Measurements from ENCODE around the gene PELI2.

Gene PELI2

DNA sequence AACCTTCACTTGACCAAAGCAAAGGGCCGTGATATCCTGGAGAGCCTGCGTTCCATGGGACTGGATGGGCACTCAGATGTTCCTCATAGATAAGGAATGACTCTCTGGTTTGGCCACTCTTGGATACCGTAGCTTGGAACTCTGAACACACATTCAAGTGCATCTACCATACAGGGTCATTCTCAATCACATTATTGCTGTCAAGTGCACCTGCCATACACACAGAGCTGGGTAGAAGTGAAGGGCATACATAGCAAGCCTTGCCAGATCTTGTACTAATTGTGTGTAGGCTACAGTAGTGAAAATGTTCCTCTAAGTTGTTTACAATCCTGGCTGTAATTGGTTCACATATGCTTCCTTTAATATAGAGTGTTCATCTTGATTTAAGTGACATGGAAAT, 58.3 kb downstream of the PELI2 start:
- no peak for DNase-seq

DNA sequence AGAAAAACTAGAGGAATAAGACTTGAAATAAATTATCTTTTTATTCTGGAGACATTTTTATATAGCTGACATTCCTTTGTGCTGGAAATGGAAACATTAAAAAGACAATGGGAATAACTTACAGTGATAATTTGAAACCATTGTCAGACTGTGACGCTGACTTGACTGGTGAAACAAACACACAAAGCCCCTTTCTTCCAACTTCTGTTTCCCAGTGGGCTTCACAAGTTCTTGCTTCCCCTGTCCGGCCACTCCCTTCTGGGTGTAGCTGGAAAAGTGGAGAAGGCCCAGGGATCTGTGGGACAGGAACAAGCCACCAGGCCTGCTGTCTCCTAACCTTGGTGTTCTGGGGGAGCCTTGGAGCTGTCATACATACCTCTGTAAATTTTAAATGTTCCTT, 58.8 kb downstream of the PELI2 start:
- no peak for DNase-seq

DNA sequence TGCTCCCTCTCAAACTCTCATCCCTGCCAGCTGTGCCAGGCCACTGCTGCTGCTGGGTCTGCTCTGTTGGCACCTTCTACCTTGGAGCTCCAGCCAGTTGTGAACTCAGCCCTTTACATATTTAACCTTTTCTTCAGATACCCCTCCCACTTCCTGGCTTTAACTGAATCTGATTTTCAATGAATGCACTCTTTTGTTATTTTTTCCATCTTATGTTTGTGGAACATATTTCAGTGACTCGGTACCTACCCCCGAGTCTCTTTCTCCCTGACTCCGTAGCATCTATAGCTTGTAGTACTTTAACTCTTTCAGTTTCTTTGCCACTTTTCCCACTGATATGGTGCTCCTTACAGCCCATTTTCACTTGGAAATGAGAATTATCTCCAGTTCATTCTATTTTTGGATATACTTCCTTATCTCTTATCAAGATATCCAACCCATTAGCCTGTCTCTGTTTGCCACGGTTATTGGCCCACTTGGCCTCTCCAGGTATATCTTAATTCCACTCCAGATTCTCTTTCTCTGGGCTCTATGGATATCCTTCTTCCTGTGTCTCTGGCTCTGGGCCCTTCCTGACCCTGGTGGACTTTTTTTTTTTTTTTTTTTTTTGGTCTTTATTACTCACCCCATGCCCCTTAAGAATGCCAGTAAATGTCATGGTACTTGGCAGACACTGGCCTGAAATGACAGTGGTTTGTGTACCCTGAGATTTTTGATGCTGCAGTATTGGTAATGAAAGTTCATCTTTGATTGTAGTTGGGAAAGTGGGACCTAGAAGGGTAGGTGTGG, 62.7 kb downstream of the PELI2 start:
- no peak for DNase-seq

DNA sequence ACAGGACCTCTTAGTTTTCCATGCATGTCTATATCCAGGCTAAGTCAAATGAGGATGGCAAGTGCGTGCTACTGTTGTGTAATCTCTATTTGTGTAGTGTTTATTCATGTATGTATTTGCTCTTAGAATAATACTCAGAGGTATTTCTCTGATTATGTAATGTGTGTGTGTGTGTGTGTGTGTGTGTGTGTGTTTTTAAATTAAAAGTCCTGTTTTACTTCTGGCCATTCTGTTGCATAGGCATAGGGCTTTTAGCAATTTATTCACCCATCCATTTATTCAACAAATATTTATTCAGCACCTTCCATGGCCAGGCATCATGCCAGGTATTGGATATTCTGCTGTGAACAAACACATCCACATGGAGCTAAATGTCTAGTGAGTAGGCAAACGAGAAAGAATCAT, 63.5 kb downstream of the PELI2 start:
- DNase-seq = no peak

DNA sequence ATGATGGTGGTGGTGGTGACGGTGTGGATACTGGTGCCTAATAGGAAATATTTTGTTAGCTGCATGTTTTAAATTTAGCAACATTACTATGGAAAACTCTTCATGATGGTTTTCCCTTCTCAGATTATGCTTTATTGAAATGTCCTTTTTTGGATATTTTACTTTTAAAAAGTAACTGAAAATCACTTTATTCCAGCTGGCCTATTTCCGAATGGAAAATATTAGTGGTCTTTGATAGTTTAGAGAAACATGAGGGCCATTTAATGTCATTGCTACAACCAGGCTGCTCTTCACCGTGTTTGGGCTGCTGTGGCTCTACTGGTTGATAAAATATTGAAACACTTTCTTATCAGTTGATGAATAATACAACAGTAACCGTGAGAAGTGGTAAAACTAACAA, 64.2 kb downstream of the PELI2 start:
- DNase-seq = no peak

DNA sequence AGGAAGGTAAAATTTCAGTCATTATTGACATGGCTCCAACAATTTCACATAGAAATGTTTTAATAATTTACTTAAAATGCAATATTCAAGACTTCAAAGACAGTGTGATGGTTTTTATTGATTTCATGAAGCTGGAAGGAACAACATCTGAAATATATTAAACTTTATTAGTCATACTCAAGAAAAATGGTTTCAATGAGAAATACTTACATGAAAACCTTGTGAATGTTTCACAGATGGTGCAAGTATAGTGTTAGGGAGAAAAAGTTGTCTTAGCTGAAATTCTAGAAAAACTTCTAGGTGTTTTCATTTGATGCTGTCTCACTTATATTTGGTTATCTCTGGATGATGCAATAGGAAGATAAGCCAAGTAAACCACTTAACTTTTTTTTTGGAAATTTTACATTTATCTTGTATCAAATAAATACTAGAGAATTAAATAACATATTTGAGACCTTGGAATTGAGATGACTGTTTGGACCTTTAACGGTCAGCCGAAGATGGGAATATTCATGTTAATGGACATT, 65.5 kb downstream of the PELI2 start:
- no peak for DNase-seq

DNA sequence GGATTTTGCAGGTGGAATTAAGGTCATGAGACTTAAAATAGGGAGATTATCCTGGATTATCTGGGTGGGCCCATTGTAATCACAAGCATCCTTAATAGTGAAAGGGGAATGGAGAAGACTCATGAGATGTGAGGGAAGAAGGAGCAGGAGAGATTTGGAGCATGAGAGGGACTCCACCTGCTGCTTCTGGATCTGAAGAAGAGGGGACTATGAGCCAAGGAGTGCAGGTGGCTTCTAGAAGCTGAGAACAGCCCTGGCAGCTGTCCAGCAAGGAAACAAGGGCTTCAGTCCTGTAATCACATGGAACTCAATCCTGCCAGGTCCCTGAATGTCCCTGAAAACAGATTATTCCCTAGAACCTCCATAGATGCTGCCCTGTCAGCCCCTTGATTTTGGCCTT, 67.8 kb downstream of the PELI2 start:
- no peak for DNase-seq

DNA sequence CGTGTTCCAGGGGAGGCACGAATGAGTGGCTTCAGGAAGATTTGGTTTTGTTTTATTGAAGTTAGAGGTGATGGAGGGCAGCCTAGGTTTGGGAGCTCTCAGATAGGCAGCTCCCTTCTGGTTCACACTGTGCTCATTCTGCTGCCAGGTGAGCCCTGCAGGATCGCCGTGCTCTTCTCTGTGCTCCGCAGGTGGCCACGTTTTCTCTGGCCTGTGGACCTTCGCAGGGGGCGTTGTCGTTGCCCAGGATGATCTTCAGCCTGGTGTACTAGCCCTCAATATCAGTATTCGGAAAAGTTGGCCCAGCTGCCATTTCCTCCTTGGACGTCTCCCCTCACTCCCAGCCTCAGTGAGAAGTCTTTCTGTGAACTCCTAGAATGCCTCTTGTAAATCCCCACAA, 69.5 kb downstream of the PELI2 start:
- DNase-seq = no peak

DNA sequence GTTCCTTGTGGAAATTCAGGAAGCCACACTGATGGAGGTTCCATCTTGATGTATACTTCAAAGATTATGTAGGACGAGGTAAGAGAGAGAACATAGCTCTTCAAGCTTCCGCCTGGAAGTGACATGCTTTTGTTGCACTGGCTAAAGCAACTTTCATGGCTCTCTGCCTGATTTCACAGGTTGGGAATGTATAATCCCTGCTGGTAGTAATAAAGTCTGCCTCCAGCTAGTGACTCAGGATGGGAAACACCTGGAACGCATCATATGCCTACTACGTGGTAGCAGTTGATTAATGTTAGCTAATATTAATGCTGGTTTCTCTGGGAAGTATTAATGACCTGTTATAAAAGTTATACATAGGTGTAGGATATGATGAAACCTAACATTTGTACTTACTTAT, 71.1 kb downstream of the PELI2 start:
- no peak for DNase-seq

DNA sequence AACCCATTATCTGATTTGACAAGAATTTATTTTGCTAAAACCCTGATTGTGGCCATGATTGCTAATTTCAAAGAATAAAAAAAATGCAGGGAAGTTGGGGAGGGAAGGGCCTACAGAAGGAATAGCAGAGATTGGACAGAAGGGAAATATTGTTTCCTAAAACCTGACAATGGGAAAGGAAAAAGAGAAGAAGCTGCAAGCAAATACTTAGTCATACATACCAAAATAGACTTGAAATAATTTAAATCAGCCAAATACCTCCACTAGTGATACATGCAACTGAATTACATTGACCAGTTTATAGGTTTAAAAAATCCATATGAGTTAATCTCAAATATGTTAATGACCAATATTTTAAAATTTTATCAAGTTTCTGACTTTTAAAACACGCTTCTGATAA, 75.1 kb downstream of the PELI2 start:
- no peak for DNase-seq

DNA sequence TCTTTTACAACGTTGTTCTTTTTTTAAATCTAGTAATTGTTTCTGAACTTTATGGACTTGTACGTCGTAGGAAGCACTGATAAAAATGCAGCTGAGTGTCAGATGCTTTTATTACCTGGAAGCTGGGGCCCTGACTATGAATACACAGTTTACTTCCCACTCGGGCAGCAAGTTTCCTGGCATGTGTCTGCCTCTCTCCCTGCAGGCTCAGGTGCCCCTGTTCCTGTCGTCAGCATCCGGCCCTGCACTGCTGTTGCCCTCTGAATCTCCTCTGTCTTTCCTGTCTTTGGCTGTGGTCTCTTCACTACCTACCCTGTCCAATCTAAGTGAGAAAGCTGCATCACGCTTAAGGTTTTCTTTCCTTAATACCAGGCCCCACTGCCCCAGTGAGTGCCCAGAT, 75.8 kb downstream of the PELI2 start:
- DNase-seq = no peak

DNA sequence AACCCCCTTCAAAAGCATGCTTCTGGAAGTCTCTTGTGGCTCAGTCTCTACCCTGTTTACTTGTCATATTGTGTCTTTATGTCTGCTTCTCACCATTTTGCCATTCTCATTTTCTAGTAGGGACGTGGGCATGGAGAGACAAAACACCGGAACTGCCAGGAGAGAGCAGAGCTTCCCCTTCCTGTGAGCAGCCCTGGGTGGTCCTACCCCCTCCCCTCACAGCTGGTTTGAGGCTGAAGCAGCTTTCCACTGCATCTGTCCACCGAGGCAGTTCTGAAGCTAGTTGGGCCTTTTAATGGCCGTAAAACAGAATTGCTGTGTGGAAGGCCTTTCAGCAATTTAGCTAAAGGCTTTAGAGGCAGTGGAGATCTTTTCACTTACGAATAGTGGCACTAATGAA, 77.0 kb downstream of the PELI2 start:
- DNase-seq = no peak

DNA sequence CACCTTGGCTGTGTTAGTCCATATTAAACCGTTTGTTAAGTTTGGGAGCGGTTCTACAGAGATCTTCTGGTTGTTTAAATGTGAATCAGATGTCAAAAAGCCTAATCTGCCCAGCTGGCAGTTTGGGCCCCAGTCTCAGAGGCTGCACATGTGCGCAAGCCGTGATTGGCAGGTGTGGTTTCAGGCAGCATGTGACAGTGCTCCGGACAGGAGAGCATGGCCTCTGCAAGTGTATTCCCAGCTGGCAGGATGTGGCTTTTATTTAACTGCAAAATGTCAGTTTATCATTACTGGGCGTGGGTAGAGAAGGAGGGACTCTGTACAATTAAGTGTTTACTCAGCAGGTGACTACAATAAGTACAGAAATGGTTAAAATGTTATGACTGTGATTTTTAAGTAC, 77.5 kb downstream of the PELI2 start:
- peak; percentile 57 for DNase-seq

DNA sequence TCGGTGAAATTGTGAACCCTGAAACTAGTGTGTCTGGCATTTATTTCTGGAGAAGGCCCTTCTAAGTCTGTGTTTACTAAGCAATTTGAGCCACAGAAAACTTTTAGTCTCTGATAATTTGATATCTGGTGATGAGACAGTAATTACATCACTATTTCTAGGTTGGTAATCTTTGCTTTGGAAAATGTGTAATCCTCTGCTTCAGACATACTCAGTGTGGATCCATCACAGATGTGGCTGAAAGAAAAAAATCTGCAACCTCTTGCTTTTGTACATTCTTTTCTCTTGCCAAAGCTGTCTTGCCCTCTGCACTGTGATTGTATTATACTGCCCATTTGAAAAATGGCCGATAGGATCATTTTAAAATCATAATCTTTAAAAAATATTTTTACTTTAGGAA, 78.1 kb downstream of the PELI2 start:
- DNase-seq = no peak

DNA sequence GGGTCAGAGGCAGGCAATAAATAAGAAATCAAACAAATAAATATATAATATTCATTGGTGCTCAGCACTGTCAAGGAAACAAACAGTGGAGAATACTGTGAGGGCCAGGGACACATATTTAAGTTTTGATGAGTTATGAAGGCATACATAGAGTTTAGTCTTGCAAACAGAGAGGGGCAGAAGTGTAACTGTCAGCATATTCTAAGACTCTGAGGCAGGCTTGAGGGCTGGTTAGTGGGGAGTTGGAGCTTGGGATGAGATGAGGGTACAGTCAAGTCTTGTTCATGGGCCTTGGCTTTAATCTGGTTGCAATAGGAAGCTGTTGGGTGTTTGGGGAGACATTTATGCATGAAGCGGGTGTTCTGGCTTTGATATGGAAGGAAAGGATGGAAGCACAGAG, 78.9 kb downstream of the PELI2 start:
- no peak for DNase-seq

DNA sequence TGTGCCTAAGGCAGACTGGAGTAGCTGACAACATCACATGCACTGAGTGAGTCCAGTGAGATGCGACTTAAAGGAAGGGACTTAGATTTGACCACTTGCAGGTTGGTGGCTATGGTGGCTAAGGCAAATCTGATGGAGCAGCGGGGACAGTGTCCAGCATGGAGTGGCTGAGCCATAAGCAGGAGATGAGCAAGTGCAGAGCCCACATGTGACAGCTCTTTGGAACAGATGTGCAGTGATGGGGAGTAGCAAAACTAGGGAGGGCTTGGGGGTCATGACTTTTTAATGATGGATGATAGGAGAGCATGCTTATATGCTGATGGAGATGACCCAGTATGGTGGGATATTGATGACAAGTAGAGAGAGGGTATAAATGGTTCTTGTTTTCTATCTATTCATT, 80.2 kb downstream of the PELI2 start:
- no peak for DNase-seq

DNA sequence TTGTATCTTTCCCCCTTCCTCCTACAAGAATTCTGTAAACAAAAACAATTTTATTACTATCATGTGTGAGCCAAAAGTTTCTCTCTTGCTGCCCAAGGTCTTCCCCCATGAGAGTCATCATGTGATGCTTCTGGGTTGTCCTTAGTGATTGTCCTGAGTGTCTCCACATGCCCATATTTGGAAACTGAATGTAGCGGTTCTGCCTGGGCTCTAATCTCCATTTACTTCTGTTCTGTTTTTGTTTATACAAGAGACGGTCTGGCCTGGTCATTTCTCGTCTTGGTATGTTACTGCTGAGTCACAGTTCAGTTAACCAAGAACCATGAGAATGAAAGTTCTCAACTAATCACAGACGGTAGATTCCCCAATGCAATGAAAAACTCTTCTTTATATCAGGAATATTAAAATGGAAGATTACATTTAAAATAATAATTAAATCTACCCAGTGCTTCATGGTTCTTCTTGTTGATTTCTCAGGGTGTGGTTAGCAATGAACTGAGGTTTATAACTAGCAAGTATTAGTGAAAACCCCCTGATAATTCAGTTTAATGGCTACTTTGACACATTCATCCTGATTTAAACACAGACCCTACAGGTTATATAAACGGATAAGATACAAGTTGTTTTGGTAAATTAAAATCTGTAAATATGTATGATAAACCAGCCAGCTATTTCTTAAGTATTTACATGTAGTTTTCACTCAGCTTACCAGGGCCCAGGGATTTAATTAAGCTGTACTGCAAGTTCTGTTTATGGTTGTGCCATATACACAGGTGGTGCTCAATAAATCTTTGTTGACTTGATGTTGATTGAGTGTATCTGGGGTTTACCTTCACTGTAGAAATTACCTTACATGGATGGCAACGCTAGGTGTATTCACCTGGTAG, 81.1 kb downstream of the PELI2 start:
- no peak for DNase-seq

DNA sequence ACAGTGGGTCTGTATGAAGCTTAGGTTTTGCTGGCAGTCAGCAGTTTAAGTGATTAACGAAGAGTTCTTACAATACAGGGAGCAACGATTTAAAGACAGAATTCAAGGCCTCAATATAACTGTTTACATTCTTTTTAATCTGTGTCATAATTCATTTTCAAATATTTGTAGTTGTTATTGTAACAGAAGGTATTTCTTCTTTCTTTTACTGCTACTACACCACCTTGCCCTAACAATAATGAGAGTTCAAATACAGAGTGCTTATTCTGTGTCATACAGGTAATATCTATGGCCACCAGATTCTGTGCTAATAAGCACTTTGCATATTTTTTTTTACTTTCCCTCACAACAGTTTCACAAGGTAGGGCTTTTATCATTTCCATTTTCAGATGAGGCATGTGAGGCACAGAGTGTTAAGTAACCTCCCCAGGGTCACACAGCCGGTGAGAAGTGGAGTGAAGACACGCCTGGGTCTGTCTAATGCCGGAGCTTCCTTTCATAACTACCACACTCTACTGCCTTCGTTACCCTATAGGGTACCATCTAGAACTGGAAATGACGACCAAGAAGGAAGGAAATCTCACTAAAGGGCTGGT, 81.9 kb downstream of the PELI2 start:
- no peak for DNase-seq

DNA sequence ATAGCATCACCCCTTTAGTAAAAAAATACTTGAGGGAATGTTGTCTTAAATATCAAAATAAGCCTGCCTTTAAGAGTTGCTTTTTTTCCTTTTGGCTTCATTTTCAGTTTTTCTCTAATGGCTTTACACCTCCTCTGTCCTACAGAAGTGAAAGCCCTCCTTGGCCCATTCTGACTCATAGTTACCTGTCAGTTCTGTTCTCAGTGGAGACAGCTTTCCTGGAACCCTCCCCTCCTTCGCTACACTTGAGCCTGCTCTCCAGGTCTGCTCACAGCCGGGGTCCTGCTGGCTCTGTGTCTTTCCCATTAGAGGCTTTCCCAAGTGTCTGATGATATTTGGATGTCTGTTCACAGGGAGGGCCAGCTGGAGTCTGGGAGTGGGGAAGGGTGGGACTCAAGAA, 84.0 kb downstream of the PELI2 start:
- peak; percentile 47 for DNase-seq

DNA sequence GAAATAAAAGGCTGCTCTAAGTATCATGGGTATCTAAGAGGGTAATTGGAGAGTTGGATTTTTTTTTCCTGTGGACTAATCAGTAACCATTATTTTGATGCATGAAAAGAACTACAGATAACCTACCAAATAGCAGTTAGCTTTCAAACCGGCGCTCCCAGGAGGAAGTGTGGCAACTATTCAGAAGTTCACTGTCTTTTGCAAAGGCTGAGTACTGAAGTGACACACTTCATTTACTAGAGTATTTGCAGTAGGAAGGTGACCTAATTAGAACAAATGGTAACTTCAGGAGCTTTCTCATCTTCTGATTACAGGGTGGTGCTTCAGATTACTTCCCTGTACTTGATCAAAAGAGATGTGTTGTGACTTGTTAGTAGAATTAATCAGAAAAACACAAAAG, 87.7 kb downstream of the PELI2 start:
- DNase-seq = peak; percentile 4

DNA sequence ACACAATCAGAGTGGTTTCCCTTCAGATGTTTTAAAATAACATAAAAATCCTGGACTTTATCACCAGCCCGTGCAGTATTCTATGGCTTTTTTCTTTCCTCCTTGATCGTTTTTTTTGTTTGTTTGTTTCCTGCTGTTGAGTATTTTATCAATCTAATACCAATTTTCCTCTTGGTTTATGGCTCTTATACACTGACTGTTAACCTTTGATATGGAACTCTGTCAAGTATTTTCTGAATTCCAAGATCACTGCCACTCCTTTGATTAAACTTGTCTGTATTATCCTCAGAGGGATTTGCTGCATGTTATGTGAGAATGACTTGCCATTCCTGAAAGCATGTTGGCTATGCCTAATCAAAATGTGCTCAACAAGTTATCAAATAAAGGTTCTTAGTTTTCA, 88.4 kb downstream of the PELI2 start:
- DNase-seq = no peak

DNA sequence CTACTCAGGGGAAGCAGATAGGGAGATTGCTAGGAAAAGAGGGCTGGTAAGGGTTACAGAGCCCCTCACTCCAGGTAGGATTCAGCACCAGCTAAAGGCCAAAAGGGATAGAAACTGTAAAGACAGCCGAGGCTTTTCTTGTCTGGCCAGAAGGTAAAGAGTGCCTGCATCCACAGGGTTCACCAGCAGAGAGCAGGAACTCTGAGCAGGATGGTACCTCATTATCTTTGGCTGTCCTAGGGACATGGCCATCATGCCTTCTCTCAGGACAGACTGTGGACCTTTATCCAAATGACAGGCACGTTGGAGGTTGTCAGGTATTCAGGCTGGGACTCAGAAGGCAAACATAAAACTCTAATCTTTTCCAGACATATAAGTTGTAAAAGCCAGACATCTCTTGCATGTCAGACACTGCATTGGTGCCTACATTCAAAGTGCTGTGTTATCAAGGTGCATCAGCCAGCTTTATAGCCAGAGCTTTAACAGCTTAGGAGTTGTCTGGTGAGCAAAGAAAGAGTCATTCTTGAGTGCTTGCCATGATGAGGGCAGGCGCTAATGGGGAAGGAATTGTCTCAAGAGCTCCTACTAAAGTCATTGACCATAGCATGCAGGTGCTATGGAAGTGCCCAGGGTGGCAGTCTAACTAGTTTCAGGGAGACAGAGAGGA, 89.5 kb downstream of the PELI2 start:
- DNase-seq = no peak

DNA sequence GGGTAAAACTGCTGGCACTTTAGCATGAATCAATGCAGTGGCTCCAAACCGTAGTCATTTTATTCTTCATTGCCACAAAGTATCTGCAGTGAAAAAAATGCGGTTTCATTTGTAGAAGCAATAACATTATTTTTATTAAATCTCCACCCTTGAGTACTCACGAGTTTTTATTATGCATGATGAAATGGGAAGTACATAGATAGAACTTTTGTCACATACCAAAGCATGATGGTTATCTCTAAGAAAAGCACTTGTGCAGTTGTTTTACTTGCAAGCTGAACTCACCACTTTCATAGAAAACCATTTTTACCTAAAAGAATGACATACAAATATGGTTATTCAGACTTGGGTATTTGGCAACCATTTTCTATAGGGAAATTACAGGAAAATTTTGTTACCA, 90.3 kb downstream of the PELI2 start:
- no peak for DNase-seq
